ENCODE results near the gene GARRE1.

The GARRE1 gene

DNA sequence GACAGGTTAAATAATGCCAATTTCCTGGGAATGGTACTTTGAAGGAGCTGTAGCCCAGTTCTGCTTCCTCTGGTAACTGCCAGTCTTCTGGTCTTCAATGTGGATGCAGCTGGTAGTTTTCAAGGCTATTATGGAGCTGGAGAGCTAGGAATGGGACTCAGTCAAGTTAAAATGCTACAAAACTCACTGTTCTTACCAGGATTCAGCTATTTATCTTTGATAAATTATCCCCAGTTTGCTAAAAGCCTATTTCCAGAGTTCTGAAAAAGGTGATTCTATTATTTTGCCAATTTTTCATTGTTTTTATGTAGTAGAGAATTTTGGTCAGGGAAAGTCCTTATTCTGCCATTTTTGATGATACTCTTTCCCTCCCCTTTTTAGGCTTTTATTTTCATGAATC, 40.7 kb downstream of the GARRE1 start:
- DNase-seq, result no peak

DNA sequence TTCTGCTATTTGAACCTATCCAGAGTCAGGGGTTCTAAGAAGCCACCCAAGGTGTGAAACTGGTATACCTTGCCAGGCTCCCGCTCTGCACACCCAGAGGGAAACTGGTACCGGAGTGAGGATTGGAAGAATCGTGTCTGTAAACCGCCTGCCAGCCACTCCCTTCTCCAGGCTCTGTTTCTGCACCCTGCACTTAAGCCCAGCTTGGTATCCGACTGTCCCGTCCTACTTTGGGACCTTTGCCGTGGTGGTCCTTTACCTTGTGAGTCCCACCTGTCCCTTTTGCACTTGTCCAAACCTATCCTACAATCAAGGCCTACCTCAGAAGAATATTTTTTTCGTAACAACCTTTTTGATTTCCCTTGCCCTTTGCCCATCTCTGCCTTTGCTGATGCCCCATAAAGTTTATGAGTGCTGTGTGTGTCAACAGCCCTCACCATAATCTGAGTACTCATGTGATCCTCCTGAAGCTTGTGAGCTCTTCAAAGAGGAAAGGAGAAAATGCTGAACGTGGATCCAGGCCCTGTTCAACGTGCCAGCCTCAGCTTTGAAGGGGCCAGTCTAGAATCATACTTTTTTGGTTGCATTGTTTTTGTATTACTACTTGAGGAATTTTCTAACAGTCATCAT, 44.7 kb downstream of the GARRE1 start:
- no peak for DNase-seq

DNA sequence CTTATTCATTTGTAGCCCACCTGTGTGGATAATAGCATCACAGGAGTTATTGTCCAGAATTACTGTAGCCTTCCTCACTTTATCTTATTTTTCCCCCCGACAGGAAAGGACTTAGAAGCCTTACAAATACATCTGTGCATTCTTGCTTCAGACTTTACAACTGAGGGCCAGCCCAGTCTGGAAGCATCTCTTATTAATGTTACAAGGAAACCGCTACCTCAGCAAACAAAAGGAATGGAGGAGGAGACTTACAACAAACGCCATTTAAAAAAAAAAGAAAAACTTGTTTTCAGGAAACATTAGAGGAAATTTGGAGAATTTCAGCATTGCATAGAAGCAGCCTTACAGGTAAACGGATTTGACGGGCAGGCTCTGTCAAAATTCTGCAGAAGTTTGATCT, 45.2 kb downstream of the GARRE1 start:
- no peak for DNase-seq

DNA sequence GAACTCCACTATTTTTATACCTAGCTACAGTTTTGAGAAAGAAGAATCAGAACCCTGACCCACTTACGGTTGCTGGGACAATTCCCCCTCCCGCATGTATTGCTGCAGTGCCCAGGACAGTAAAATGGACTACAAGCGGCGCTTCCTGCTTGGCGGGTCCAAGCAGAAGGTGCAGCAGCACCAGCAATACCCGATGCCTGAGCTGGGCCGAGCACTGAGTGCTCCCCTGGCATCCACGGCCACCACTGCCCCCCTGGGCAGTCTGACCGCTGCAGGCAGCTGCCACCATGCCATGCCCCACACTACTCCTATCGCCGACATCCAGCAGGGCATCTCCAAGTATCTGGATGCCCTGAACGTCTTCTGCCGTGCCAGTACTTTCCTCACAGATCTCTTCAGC, 46.0 kb downstream of the GARRE1 start:
- DNase-seq, result no peak

DNA sequence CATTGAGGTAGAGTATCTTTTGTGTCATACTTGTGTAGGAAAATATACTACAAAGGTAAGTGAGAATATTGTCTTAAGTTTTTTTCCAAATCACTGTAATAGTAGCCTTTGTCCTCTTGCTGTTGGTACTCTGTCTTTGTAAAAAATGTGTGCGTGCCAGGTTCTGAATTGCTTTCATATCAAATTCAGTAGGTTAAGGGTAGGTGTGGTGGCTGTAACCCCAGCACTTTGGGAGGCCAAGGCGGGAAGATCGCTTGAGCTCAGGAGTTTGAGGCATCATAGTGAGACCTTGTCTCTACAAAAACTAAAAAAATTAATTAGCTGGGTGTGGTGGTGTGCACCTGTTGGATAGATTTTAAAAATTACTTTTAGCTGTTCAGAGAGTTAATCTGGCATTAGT, 46.6 kb downstream of the GARRE1 start:
- no peak for DNase-seq
